TTC549 (cell line): ENCODE results near the gene IRAK1BP1.
"Not testable (repeated sequence)": the region's sequence is repeated elsewhere in the genome, so short reads cannot be mapped to it uniquely, and the experiment has no call there.

Source experiments
- FAIRE-seq: peaks from 2 replicates; lab custom pipeline; 2012; peaks lifted over from hg19 to GRCh38; lab: Jason Lieb, UNC

IRAK1BP1 gene

DNA sequence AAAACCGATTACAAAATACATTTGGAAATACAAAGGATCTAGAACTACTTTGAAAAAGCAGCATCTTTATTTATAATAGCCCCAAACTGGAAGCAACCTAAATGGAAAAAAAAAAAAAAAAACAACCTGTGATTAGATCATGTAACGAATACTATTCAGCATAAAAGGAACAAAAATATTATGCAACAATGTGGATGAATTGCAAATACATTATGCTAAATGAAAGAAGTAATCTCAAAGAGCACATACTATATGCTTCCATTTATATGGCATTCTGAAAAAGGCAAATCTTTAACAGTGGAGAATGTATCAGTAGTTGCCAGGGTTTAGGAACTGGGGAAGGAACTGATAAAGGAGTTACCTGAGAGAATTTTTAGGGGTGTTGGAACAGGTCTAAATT, 28.9 kb downstream of the IRAK1BP1 start:
- FAIRE-seq: no peak

DNA sequence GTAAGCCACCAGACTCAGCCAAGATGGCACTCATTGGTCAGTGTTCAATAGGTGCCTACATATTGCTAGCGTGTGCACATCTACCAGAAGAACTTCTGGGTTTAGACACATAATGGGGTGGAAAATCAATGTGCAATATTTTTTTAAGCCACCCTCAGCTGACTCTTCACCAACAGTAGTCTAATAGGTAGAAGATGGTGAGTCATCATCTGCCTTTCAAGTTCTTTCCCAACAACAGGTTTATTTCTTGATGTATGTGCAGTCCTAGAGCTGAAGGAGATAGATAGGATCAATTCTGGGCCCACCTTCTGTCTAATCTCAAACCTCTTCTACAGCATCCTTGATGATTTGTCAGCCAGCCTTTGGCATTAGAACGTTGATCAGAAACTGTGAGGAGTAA, 41.3 kb downstream of the IRAK1BP1 start:
- FAIRE-seq: no peak

DNA sequence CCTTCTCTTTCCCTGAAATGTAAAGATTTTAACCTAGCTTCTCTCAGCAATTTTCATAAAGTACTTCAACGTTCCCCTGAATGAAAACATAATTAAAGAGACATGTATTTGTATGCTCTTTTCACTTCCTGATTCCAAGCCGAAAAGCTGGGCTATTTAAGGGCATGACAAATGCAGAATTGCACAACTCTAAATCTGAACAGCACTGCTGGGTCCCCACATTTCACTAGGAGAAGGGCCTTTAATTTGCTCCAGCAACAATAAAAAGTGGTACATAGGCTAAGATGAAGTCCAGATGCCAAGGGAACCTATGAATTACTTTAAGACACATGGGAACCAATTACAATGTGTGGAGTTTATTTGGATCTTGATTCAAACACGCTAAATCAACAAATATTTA, 42.0 kb downstream of the IRAK1BP1 start:
- no peak for FAIRE-seq

DNA sequence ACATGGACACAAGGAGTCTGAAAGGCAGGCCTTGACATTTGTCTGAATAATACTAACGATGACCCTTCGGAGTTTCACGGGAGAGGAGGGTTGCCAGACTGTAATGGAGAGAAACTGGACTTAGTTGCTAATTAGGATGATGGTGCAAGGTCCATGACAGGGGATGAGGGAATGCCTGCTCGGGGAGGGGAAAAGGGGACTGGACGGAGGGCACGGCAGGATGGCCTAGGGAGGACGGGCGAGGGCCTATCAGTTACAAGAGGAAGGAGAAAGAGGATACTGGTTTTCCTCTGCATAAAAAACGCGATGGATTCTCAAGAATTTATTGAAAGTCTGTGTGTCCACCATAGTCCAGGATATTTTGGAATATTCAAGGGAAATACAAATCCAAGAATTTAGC, 42.7 kb downstream of the IRAK1BP1 start:
- no peak for FAIRE-seq

DNA sequence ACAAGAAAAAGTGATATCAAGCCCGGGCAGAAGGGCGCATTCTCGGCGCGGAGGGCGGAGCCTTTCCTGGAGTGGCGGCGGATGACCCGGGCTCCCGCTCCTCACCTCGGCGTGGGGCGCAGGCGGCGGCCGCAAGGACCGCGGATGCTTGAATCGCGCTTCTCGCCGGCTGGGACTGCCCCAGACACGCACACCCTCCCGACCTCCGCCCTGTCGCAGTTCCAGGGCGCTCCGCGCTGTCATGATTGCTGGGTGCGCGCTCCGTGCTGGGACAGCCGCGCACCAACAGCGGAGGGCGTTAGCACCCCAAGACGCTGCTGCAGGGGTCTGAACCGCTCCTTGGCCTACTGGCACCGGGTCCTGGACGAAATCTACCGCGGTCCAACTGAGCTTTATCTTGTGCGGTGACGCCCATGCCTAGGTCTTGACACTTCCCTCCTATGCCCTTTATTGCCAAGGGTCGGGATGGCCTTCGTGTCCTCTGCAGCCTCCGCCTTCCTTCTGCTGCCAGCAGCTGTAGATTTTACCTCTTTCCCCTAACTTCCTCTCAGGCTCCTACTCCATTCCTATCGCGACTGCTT, 43.3 kb downstream of the IRAK1BP1 start:
- FAIRE-seq: no peak

DNA sequence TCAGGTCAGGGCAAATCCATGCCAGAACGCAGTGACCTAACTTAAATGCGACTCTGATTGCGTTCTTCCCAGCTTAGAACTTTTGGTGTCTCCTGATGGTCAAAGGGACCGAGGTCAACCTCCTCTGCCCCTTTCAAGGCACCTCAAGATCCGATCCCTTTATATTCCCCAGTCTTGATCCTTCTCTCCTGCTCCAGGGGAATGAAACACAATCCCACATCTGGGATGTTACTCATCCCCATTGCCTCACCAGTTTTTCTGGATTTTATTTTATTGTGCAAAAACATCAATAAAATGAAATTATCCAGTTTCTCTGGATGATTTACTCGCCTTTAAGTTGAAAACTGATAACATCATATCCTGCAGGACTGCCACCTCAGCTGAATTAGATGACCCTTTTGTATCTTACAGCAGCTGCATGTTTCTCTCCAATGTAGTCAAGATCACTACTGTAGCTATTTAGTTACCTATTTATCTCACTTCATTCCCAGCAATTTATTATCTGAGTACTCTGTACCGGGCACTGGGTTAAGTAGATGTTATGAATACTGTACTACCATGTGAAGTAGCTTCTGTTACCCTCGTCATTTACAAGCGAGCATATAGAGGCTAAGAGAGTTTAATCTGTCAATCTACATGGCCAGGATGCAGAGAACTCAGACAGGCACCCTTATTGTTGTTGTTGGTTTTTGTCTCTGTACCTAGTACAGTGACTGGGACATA, 44.0 kb downstream of the IRAK1BP1 start:
- FAIRE-seq: no peak

DNA sequence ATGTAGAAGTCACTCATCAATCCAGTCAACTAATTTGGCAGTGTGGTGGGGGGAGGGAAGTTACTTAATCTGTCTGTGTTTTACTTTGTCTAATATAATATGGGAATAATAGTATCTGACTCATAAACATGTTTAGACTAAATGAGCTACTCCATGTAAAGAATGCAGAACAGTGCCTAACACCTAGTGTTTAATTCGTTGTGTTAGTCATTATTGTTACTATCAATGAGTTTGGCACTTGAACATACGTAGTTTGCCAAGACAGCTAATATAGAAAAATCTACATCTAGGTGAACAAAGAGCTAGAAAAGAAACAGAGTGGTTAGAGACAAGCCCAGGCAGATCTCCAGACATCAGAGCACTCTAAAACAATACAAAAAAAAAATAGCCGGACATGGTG, 49.1 kb downstream of the IRAK1BP1 start:
- no peak for FAIRE-seq

DNA sequence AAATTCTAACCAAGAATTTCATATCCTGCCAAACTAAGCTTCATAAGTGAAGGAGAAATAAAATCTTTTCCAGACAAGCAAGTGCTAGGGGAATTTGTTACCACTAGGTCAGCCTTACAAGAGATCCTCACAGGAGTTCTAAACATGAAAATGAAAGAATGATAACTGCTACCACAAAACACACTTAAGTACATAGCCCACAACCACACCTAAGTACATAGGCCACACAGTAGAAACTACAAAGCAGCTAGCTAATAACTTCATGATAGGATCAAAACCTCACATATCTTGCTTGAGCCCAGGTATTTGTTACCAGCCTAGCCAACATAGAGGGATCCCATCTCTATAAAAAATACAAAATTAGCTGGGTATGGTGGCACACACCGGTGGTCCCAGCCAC, 50.4 kb downstream of the IRAK1BP1 start:
- no peak for FAIRE-seq

DNA sequence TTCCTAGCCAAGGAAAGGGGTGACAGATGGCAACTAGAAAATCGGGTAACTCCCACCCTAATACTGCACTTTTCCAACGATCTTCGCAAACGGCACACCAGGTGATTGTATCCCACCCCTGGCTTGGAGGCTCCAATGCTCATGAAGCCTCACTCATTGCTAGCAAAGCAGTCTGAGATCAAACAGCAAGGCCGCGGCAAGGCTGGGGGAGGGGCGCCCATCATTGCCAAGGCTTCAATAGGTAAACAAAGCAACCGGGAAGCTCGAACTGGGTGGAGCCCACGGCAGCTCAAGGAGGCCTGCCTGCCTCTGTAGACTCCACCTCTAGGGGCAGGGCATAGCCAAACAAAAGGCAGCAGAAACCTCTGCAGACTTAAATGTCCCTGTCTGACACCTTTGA, 53.8 kb downstream of the IRAK1BP1 start:
- FAIRE-seq: not testable (repeated sequence)

DNA sequence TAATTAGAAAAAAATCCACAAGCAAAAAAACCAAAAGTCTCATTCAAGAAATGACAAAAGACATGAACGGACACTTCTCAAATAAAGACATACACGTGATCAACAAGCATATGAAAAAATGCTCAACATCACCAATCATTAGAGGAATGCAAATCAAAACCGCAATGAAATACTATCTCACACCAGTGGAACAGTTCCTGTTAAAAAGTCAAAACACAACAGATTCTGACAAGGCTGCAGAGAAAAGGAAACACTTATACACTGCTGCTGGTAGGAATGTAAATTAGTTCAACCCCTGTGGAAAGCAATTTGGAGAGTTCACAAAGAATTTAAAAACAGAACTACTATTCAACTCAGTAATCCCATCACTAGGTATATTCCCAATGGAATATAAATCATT, 58.0 kb downstream of the IRAK1BP1 start:
- no peak for FAIRE-seq

DNA sequence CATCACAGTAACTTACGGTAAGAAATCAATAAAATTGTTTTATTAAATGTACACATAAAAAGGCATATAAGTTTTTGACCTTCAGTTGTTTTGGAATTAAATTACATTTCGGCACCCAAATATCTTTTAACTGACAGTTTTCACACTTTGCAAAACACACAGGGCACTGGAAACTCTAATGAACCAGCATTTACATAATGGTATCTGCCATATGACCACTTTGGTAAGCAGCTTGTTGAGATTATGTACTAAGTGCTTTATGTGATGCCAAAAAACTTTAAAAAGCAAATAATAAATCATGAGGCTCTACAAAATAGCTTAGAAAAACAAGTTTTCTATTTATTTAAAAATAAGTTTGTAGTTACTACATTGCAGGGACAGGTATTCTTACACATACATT, 68.2 kb downstream of the IRAK1BP1 start:
- no peak for FAIRE-seq

DNA sequence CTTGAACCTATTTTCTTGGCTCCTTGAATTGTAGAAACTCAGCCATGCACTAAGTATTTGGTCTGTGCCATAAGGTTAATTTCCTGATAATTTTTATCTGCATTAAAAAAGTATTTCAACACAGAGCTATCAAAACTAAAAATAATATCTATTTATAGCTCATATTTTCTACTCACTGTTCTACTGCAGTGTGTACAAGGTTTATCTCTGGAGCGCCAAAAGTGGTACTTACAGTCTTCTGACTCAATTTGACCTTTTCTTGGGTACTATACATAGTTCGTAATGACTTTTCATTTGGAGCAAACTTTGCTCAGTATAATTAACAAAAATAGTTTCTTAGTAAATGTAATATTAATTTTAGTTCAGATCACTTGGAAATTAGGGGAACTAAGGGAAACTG, 69.2 kb downstream of the IRAK1BP1 start:
- no peak for FAIRE-seq

DNA sequence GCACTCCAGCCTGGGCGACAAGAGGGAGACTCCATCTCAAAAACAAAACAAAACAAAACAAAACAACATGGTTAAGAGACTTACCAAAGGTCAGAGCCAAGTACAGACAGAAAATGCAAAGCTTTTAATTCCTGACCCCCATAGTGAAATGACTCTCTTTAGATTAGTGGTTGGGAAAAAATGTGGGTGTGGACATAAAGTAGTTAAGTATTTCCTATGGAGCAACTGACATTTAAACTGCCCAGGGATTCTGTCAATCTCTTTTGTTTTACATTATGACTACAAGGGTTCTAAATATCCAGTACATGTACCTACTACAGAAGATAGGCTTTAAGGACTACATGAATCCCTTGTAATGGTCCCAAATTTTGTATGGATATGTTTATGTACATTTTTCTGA, 75.1 kb downstream of the IRAK1BP1 start:
- FAIRE-seq: no peak

DNA sequence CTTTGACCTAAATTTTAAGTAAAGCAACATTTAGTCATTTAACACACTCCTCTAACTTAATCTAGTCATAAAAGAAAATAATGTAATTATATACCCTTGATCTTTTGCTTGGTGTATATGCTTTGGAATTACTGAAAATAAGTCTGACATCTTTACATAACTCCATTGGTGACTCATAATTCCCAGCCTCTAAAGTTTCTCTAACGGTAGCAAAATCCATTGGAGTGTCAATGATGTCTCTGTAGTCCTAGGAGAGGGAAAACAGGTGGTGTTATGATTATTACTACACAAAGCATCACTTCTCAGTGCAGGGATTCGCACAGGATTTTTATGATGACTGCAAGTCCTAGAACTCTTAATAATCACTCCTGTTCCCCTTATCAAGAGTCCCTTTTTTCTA, 80.2 kb downstream of the IRAK1BP1 start:
- FAIRE-seq: no peak

DNA sequence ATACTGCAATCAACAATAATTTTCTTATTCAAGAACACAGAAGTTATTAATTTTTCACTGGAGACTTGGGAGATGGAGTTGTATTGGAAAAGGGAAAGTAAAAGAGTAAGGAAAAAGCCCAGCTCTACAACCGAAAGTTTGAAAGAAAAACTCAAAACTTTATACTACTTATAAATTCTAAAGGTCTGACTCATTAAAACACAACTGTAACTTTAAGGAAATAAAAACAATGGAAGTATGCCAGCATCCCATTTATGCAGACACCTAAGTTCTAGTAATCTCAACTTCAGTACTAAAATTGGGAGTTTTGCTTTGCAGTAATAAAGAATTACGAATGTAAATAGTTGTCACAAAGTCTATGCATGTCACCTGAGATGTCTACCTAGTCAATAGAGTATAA, 80.6 kb downstream of the IRAK1BP1 start:
- FAIRE-seq: no peak

DNA sequence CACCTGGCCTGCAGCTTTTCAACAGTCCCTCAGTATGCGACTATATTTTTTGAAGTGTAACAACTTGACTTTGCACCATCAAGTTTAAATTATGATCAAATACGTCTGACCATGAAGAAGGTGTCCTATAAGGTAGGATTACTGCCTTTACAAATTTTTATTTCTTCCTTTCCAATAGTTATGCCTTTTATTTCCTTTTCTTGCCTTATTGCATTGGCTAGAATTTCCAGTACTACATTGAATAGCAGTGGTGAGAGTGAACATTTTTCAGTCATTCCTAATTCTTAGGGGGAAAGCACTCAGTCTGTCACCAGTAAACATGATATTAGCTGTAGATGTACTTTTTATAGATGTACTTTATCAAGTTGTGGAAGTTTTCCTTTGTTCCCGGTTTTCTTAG, 81.4 kb downstream of the IRAK1BP1 start:
- no peak for FAIRE-seq

DNA sequence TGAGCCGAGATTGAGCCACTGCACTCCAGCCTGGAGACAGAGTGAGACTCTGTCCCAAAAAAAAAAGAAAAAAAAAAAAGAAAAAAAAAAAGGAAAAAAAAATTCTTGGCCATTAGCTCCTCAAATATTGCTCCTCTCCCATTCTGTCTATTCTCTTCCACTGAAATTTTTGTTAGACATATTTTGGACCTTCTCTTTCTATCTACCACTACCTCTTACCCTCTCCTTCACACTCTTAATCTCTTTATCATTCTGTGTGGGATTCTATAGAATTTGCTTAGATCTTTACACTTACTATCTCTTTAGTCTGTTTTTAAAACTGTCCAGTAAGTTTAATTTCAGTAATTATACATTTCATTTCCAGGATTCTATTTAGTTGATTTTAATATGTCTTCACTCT, 85.0 kb downstream of the IRAK1BP1 start:
- FAIRE-seq: no peak
